NB4 (cell line): ENCODE data around the gene SMTN.

Source experiments
- DNase-seq: peaks from one replicate; pipeline ENCODE4 v3.0.0; 2010; ENCODE audit warnings: low read depth
- H3K4me3 ChIP-seq: one replicate; pipeline ENCODE4 v1.5.1; 2011; ENCODE audit warnings: mild to moderate bottlenecking, low read depth, low read length, moderate library complexity
- CTCF ChIP-seq: IDR thresholded peaks from one replicate; pipeline ENCODE4 v1.5.1; 2012; ENCODE audit warnings: low read depth, low read length
- MAX ChIP-seq: IDR thresholded peaks from 2 replicates; pipeline ENCODE4 v1.6.1; 2011; ENCODE audit warnings: low read depth, low read length
- MYC ChIP-seq: IDR thresholded peaks from 2 replicates; pipeline ENCODE4 v1.6.1; 2011; ENCODE audit warnings: low read depth, low read length
- POLR2A ChIP-seq: IDR thresholded peaks from 2 replicates; pipeline ENCODE4 v1.6.1; 2011; ENCODE audit warnings: mild to moderate bottlenecking; ENCODE audit not compliant: insufficient read length; ENCODE audit errors: extremely low read depth

The SMTN gene

GRCh38 chr22:31139066-31139465, 57.9 kb downstream of the SMTN start:
- no peak overlapping the region for H3K4me3 ChIP-seq
- TF ChIP-seq MYC, result no peak
- no peak for TF ChIP-seq POLR2A
- TF ChIP-seq MAX, result no peak
- TF ChIP-seq CTCF, result no peak
- no peak for DNase-seq

GRCh38 chr22:31139866-31140716, 59.0 kb downstream of the SMTN start, which contains the start of gene PLA2G3:
Gene PLA2G3 (minus strand): TSS chr22:31140508. CDS start chr22:31140354, 154 bp downstream.
- no peak for DNase-seq
- no peak within 1 kb of the TSS for H3K4me3 ChIP-seq
- TF ChIP-seq CTCF, result no peak
- TF ChIP-seq MAX, result no peak
- no peak for TF ChIP-seq POLR2A
- no peak for TF ChIP-seq MYC

- H3K4me3 ChIP-seq, result no peak overlapping the region
- TF ChIP-seq MYC (no peak), MAX (no peak)
- DNase-seq, result no peak
These were observed 59.6 kb downstream of the SMTN start for GRCh38 chr22:31140746-31141145.

- H3K4me3 ChIP-seq, result no peak overlapping the region
- no peak for TF ChIP-seq MYC
- TF ChIP-seq POLR2A, result no peak
- TF ChIP-seq CTCF, result no peak
- no peak for TF ChIP-seq MAX
- DNase-seq, result no peak
These were observed 60.4 kb downstream of the SMTN start for GRCh38 chr22:31141551-31141950.

- no peak overlapping the region for H3K4me3 ChIP-seq
- TF ChIP-seq MYC (no peak), CTCF (no peak), POLR2A (no peak), MAX (no peak)
- DNase-seq, result no peak
These were observed 61.2 kb downstream of the SMTN start for GRCh38 chr22:31142285-31142684.

- DNase-seq, result no peak
- H3K4me3 ChIP-seq, result no peak overlapping the region
- TF ChIP-seq CTCF (no peak), MAX (no peak), MYC (no peak), POLR2A (no peak)
These were observed 61.9 kb downstream of the SMTN start for GRCh38 chr22:31143038-31143437.
